Activated T-cell treated with anti-CD3 and anti-CD28 coated beads, Interleukin-2, amount 50 U/mL, for 72 hours (primary cell): ENCODE measurements around the gene FSTL4. TPM values are rescaled to one million over a fixed set of nuclear protein-coding genes. Genes with fewer than 3 reads are reported as not detected.

ENCODE experiments used
- ATAC-seq, 2 donors: fragments of 150-1000 bp; cut with Tn5 transposase; replicated peaks in 1 of 2; 2 replicates each; pipeline ENCODE4 v1.10.0; 2021; ENCODE audit warnings: moderate library complexity in 2 of 2, mild to moderate bottlenecking in 1 of 2
- DNase-seq, 2 donors: peaks; one replicate each; pipeline ENCODE4 v3.0.0; 2021 to 2022; ENCODE audit warnings: mixed read lengths in 1 of 2
- H3K27ac Mint-ChIP-seq: one replicate; pipeline ENCODE4 v1.8.0; 2022; ENCODE audit warnings: mild to moderate bottlenecking, moderate library complexity, mixed read lengths
- H3K27me3 Mint-ChIP-seq: one replicate; pipeline ENCODE4 v1.8.0; 2022; ENCODE audit warnings: low read depth, mixed read lengths
- H3K36me3 Mint-ChIP-seq, 2 donors: one replicate each; pipeline ENCODE4 v1.8.0; 2022; ENCODE audit warnings: mixed read lengths in 2 of 2, mild to moderate bottlenecking in 1 of 2; ENCODE audit not compliant: insufficient read depth in 2 of 2
- H3K4me1 Mint-ChIP-seq: one replicate; pipeline ENCODE4 v1.8.0; 2022; ENCODE audit warnings: low read depth, mixed read lengths
- H3K4me3 Mint-ChIP-seq, 2 donors: one replicate each; pipeline ENCODE4 v1.8.0; 2022; ENCODE audit warnings: mild to moderate bottlenecking in 2 of 2, mixed read lengths in 2 of 2, moderate library complexity in 2 of 2
- H3K9me3 Mint-ChIP-seq, 2 donors: one replicate each; pipeline ENCODE4 v1.8.0; 2022; ENCODE audit warnings: mixed read lengths in 2 of 2
- total RNA-seq, 2 donors: library from RNA; stranded (reverse); gene quantifications; one replicate each; pipeline ENCODE4 v1.2.3, GENCODE V29; 2022

FSTL4 gene
- total RNA-seq, 2 donors from 2014 or later = not detected

- Mint-ChIP-seq H3K27ac (no peak overlapping the region), H3K36me3 (no peaks in the 10 kb centered on the region), H3K9me3 (no peaks in the 10 kb centered on the region), H3K4me1 (no peaks in the 10 kb centered on the region), H3K27me3 (no peaks in the 10 kb centered on the region), H3K4me3 (no peak overlapping the region)
- peak; percentile 45 for DNase-seq
- ATAC-seq = peak; percentile 56 to 59
Measured at GRCh38 chr5:133287500-133287899, 324.8 kb downstream of the FSTL4 start.

- Mint-ChIP-seq H3K27ac (no peak overlapping the region), H3K27me3 (no peaks in the 10 kb centered on the region), H3K4me3 (no peak overlapping the region), H3K9me3 (no peaks in the 10 kb centered on the region), H3K4me1 (no peaks in the 10 kb centered on the region), H3K36me3 (no peaks in the 10 kb centered on the region)
- DNase-seq (no peak), ATAC-seq (no peak)
Measured at GRCh38 chr5:133286483-133286882, 325.9 kb downstream of the FSTL4 start.

- no peak overlapping the region for H3K27ac Mint-ChIP-seq
- no peaks in the 10 kb centered on the region for H3K9me3 Mint-ChIP-seq
- no peaks in the 10 kb centered on the region for H3K4me1 Mint-ChIP-seq
- no peaks in the 10 kb centered on the region for H3K27me3 Mint-ChIP-seq
- ATAC-seq (peak; percentile 34 to 64), DNase-seq (no peak)
- H3K4me3 Mint-ChIP-seq = no peak overlapping the region
- H3K36me3 Mint-ChIP-seq = no peaks in the 10 kb centered on the region
Measured at GRCh38 chr5:133285583-133286021, 326.7 kb downstream of the FSTL4 start.

GRCh38 chr5:133284306-133284705, 328.0 kb downstream of the FSTL4 start:
- H3K4me3 Mint-ChIP-seq = no peak overlapping the region
- no peaks in the 10 kb centered on the region for H3K4me1 Mint-ChIP-seq
- no peaks in the 10 kb centered on the region for H3K36me3 Mint-ChIP-seq
- no peak for DNase-seq
- no peak for ATAC-seq
- no peak overlapping the region for H3K27ac Mint-ChIP-seq
- H3K9me3 Mint-ChIP-seq = no peaks in the 10 kb centered on the region
- H3K27me3 Mint-ChIP-seq = no peaks in the 10 kb centered on the region

- no peaks in the 10 kb centered on the region for H3K27me3 Mint-ChIP-seq
- H3K4me1 Mint-ChIP-seq = no peaks in the 10 kb centered on the region
- H3K4me3 Mint-ChIP-seq = no peak overlapping the region
- H3K36me3 Mint-ChIP-seq = no peaks in the 10 kb centered on the region
- DNase-seq (no peak), ATAC-seq (no peak)
- no peak overlapping the region for H3K27ac Mint-ChIP-seq
- no peaks in the 10 kb centered on the region for H3K9me3 Mint-ChIP-seq
Measured at GRCh38 chr5:133278317-133278716, 334.0 kb downstream of the FSTL4 start.

GRCh38 chr5:133277744-133278143, 334.6 kb downstream of the FSTL4 start:
- H3K4me3 Mint-ChIP-seq = no peak overlapping the region
- no peaks in the 10 kb centered on the region for H3K27me3 Mint-ChIP-seq
- H3K36me3 Mint-ChIP-seq = no peaks in the 10 kb centered on the region
- H3K27ac Mint-ChIP-seq = no peak overlapping the region
- no peak for ATAC-seq
- no peaks in the 10 kb centered on the region for H3K9me3 Mint-ChIP-seq
- H3K4me1 Mint-ChIP-seq = no peaks in the 10 kb centered on the region
- DNase-seq = no peak

GRCh38 chr5:133276171-133276570, 336.2 kb downstream of the FSTL4 start:
- Mint-ChIP-seq H3K36me3 (no peaks in the 10 kb centered on the region), H3K9me3 (no peaks in the 10 kb centered on the region), H3K27ac (no peak overlapping the region), H3K4me3 (no peak overlapping the region), H3K4me1 (no peaks in the 10 kb centered on the region), H3K27me3 (no peaks in the 10 kb centered on the region)
- DNase-seq (no peak), ATAC-seq (no peak)

GRCh38 chr5:133275631-133276030, 336.7 kb downstream of the FSTL4 start:
- H3K4me3 Mint-ChIP-seq = no peak overlapping the region
- H3K9me3 Mint-ChIP-seq = no peaks in the 10 kb centered on the region
- H3K4me1 Mint-ChIP-seq = no peaks in the 10 kb centered on the region
- H3K36me3 Mint-ChIP-seq = no peaks in the 10 kb centered on the region
- DNase-seq = no peak
- ATAC-seq = no peak
- H3K27ac Mint-ChIP-seq = no peak overlapping the region
- no peaks in the 10 kb centered on the region for H3K27me3 Mint-ChIP-seq

- H3K4me1 Mint-ChIP-seq = no peaks in the 10 kb centered on the region
- no peak for DNase-seq
- ATAC-seq = no peak
- no peak overlapping the region for H3K27ac Mint-ChIP-seq
- no peak overlapping the region for H3K4me3 Mint-ChIP-seq
- H3K27me3 Mint-ChIP-seq = no peaks in the 10 kb centered on the region
- H3K36me3 Mint-ChIP-seq = no peaks in the 10 kb centered on the region
- no peaks in the 10 kb centered on the region for H3K9me3 Mint-ChIP-seq
Measured at GRCh38 chr5:133274597-133274935, 337.8 kb downstream of the FSTL4 start.

GRCh38 chr5:133273661-133274596, 338.4 kb downstream of the FSTL4 start:
- Mint-ChIP-seq H3K36me3 (no peaks in the 10 kb centered on the region), H3K27me3 (no peaks in the 10 kb centered on the region), H3K4me3 (no peak overlapping the region), H3K27ac (no peak overlapping the region), H3K9me3 (no peaks in the 10 kb centered on the region), H3K4me1 (no peaks in the 10 kb centered on the region)
- ATAC-seq (no peak), DNase-seq (no peak)

- no peak for DNase-seq
- ATAC-seq = no peak
- Mint-ChIP-seq H3K4me1 (no peaks in the 10 kb centered on the region), H3K4me3 (no peak overlapping the region), H3K36me3 (no peaks in the 10 kb centered on the region), H3K9me3 (no peaks in the 10 kb centered on the region), H3K27me3 (no peaks in the 10 kb centered on the region), H3K27ac (no peak overlapping the region)
Measured at GRCh38 chr5:133272345-133272744, 340.0 kb downstream of the FSTL4 start.

- DNase-seq = no peak
- H3K4me3 Mint-ChIP-seq = no peak overlapping the region
- H3K4me1 Mint-ChIP-seq = no peaks in the 10 kb centered on the region
- ATAC-seq = no peak
- H3K27ac Mint-ChIP-seq = no peak overlapping the region
- H3K27me3 Mint-ChIP-seq = no peaks in the 10 kb centered on the region
- no peaks in the 10 kb centered on the region for H3K9me3 Mint-ChIP-seq
- no peaks in the 10 kb centered on the region for H3K36me3 Mint-ChIP-seq
Measured at GRCh38 chr5:133271606-133272005, 340.7 kb downstream of the FSTL4 start.

GRCh38 chr5:133269691-133270090, 342.6 kb downstream of the FSTL4 start:
- no peak for DNase-seq
- H3K27me3 Mint-ChIP-seq = no peaks in the 10 kb centered on the region
- no peaks in the 10 kb centered on the region for H3K9me3 Mint-ChIP-seq
- no peak for ATAC-seq
- H3K27ac Mint-ChIP-seq = no peak overlapping the region
- peaks cover 11% of the 10 kb centered on the region for H3K4me1 Mint-ChIP-seq
- H3K36me3 Mint-ChIP-seq = no peaks in the 10 kb centered on the region
- no peak overlapping the region for H3K4me3 Mint-ChIP-seq

GRCh38 chr5:133267601-133268000, 344.7 kb downstream of the FSTL4 start:
- Mint-ChIP-seq H3K27ac (no peak overlapping the region), H3K9me3 (no peaks in the 10 kb centered on the region), H3K4me1 (peaks cover 11% of the 10 kb centered on the region), H3K4me3 (no peak overlapping the region), H3K27me3 (peaks cover 9% of the 10 kb centered on the region), H3K36me3 (no peaks in the 10 kb centered on the region)
- DNase-seq = no peak
- ATAC-seq = no peak
